Neural cell (in vitro differentiated cells): ENCODE measurements around the gene CTDP1. TPM values are rescaled to one million over a fixed set of nuclear protein-coding genes. Genes with fewer than 3 reads are reported as not detected.

ENCODE experiments used
- H2AFZ ChIP-seq: fragments of 200-600, 300-800 bp; sonication (generic), shearing (Covaris generic); 2 replicates; pipeline ENCODE4 v1.6.0; 2014; ENCODE audit warnings: low read depth, mild to moderate bottlenecking, antibody characterized with exemption, low read length, moderate library complexity
- H3F3A ChIP-seq: fragments of 200-600 bp; shearing (Covaris generic); 2 replicates; pipeline ENCODE4 v1.6.1; 2016; ENCODE audit warnings: mild to moderate bottlenecking, moderate library complexity, mixed read lengths, antibody characterized with exemption, low read length; ENCODE audit not compliant: insufficient read depth, poor library complexity, severe bottlenecking
- H3K27ac ChIP-seq: fragments of 200-600, 300-800 bp; sonication (generic), shearing (Covaris generic); 2 replicates; pipeline ENCODE4 v1.5.1; 2014; ENCODE audit warnings: mild to moderate bottlenecking, low read length, moderate library complexity
- H3K27me3 ChIP-seq: fragments of 300-800, 200-600 bp; sonication (generic), shearing (Covaris generic); 2 replicates; pipeline ENCODE4 v1.6.0; 2014; ENCODE audit warnings: mild to moderate bottlenecking, low read depth, low read length, moderate library complexity; ENCODE audit not compliant: insufficient read depth
- H3K36me3 ChIP-seq: fragments of 300-800, 200-600 bp; sonication (generic), shearing (Covaris generic); 2 replicates; pipeline ENCODE4 v1.5.1; 2014; ENCODE audit warnings: mild to moderate bottlenecking, antibody characterized with exemption, low read length, moderate library complexity; ENCODE audit not compliant: insufficient read depth
- H3K4me2 ChIP-seq: fragments of 300-800, 200-600 bp; sonication (generic), shearing (Covaris generic); 2 replicates; pipeline ENCODE4 v1.6.0; 2014; ENCODE audit warnings: mild to moderate bottlenecking, low read length
- H3K4me3 ChIP-seq: fragments of 300-800, 200-600 bp; sonication (generic), shearing (Covaris generic); 2 replicates; pipeline ENCODE4 v1.5.1; 2014; ENCODE audit warnings: mild to moderate bottlenecking, low read length, moderate library complexity
- H3K79me2 ChIP-seq: fragments of 200-600 bp; shearing (Covaris generic); replicated peaks from 2 replicates; pipeline ENCODE4 v1.6.0; 2014; ENCODE audit warnings: mild to moderate bottlenecking, low read length, moderate library complexity; ENCODE audit not compliant: insufficient read depth
- H3K9ac ChIP-seq: fragments of 300-800, 200-600 bp; sonication (generic), shearing (Covaris generic); 2 replicates; pipeline ENCODE4 v1.6.1; 2016; ENCODE audit warnings: mild to moderate bottlenecking, low read length, mixed read lengths
- H3K9me2 ChIP-seq: fragments of 200-600 bp; shearing (Covaris generic); 2 replicates; pipeline ENCODE4 v1.6.1; 2016; ENCODE audit warnings: mild to moderate bottlenecking, low read length, mixed read lengths; ENCODE audit not compliant: insufficient read depth
- H3K9me3 ChIP-seq: fragments of 200-600, 300-800 bp; sonication (generic), shearing (Covaris generic); 2 replicates; pipeline ENCODE4 v1.6.1; 2016; ENCODE audit warnings: mild to moderate bottlenecking, mixed run types, low read length, moderate library complexity, mixed read lengths
- H4K20me1 ChIP-seq: fragments of 200-600 bp; shearing (Covaris generic); 2 replicates; pipeline ENCODE4 v1.6.1; 2016; ENCODE audit warnings: mild to moderate bottlenecking, mixed run types; ENCODE audit not compliant: insufficient read depth
- EP300 ChIP-seq: fragments of 450-650 bp; conservative IDR thresholded peaks from 2 replicates; pipeline ENCODE4 v1.6.1; 2014; ENCODE audit warnings: antibody characterized with exemption, mild to moderate bottlenecking, moderate library complexity; ENCODE audit not compliant: poor library complexity, severe bottlenecking
- EZH2 ChIP-seq: fragments of 200-600, 300-800 bp; shearing (Covaris generic), sonication (generic); IDR thresholded peaks from 2 replicates; pipeline ENCODE4 v1.6.1; 2014; ENCODE audit warnings: antibody characterized with exemption, low read length, borderline replicate concordance, mild to moderate bottlenecking; ENCODE audit not compliant: insufficient read depth, poor library complexity, severe bottlenecking
- MXI1 ChIP-seq: fragments of 450-650 bp; conservative IDR thresholded peaks from 2 replicates; pipeline ENCODE4 v1.6.1; 2014; ENCODE audit warnings: antibody characterized with exemption, mild to moderate bottlenecking; ENCODE audit not compliant: poor library complexity, severe bottlenecking
- POLR2AphosphoS5 ChIP-seq: IDR thresholded peaks from 2 replicates; pipeline ENCODE4 v1.6.1; 2012
- RAD21 ChIP-seq: fragments of 450-650 bp; conservative IDR thresholded peaks from 2 replicates; pipeline ENCODE4 v1.6.1; 2014; ENCODE audit warnings: antibody characterized with exemption, mild to moderate bottlenecking, moderate library complexity
- SMC3 ChIP-seq: fragments of 450-650 bp; conservative IDR thresholded peaks from 2 replicates; pipeline ENCODE4 v1.6.1; 2014; ENCODE audit warnings: antibody characterized with exemption, mild to moderate bottlenecking, moderate library complexity; ENCODE audit not compliant: poor library complexity
- TAF1 ChIP-seq: IDR thresholded peaks from 2 replicates; pipeline ENCODE4 v1.6.1; 2012; ENCODE audit warnings: low read depth
- polyA plus RNA-seq: library from polyadenylated mRNA; depleted of rRNA; stranded (reverse); fragments of >200 nt; gene quantifications from 2 replicates; pipeline ENCODE4 v1.2.3, GENCODE V29; 2014
- TF ChIP-seq, protein P1 (sequence below): IDR thresholded peaks from 2 replicates; pipeline ENCODE4 v1.6.1; 2012; ENCODE audit warnings: borderline replicate concordance
- TF ChIP-seq, protein P2 (sequence below): fragments of 450-650 bp; IDR thresholded peaks from 2 replicates; pipeline ENCODE4 v1.5.1; 2014; ENCODE audit warnings: antibody characterized with exemption, mild to moderate bottlenecking, moderate library complexity; ENCODE audit not compliant: poor library complexity, severe bottlenecking

The CTDP1 gene
- polyA plus RNA-seq, 1 donor from 2014 or later: 22.3 TPM

DNA sequence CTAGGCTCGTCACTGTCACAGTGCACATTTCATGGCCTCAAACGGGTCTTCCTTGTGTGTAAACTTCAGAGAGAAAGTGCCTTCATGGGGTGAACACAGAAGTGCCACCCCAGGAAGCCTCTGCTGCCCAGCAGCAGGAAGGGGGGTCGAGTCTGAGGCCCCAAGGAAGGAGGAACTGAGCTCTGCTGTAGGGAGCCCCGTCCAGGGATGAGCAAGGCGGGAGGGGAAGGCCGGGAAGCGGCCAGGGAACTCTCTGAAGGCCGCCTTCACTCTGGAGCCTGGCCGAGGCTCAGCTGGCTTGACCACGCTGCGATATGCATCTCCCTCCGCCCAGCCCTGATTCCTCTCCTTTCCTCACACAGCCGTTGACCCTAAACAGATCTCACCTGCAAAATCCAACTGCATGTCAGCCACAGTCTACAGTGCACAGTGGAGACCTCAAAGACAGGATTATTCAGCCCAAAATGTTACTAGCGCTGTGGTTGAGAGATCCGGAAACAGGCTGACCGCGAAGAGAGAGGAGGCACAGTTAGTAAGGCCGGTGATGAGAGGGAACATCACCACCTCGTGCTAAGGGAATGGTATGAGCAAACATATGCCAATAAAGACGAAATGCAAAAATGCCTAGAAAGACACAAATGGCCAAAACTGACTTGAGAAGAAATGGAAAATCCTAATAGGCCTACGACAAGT, 34.2 kb upstream of the CTDP1 start:
- Histone ChIP-seq H3K27me3 (no peaks in the 10 kb centered on the region), H3K79me2 (no peaks in the 10 kb centered on the region), H3K9me3 (no peaks in the 10 kb centered on the region), H3F3A (no peaks in the 10 kb centered on the region), H3K9ac (no peak overlapping the region), H3K9me2 (no peaks in the 10 kb centered on the region), H3K27ac (no peak overlapping the region), H3K4me2 (no peak overlapping the region), H3K36me3 (no peaks in the 10 kb centered on the region), H4K20me1 (no peaks in the 10 kb centered on the region), H2AFZ (no peak overlapping the region), H3K4me3 (no peak overlapping the region)
- TF ChIP-seq EP300 (no peak), RAD21 (no peak), EZH2 (no peak), MXI1 (no peak), POLR2AphosphoS5 (no peak), TAF1 (no peak), SMC3 (no peak)
- TF ChIP-seq, protein P1, sequence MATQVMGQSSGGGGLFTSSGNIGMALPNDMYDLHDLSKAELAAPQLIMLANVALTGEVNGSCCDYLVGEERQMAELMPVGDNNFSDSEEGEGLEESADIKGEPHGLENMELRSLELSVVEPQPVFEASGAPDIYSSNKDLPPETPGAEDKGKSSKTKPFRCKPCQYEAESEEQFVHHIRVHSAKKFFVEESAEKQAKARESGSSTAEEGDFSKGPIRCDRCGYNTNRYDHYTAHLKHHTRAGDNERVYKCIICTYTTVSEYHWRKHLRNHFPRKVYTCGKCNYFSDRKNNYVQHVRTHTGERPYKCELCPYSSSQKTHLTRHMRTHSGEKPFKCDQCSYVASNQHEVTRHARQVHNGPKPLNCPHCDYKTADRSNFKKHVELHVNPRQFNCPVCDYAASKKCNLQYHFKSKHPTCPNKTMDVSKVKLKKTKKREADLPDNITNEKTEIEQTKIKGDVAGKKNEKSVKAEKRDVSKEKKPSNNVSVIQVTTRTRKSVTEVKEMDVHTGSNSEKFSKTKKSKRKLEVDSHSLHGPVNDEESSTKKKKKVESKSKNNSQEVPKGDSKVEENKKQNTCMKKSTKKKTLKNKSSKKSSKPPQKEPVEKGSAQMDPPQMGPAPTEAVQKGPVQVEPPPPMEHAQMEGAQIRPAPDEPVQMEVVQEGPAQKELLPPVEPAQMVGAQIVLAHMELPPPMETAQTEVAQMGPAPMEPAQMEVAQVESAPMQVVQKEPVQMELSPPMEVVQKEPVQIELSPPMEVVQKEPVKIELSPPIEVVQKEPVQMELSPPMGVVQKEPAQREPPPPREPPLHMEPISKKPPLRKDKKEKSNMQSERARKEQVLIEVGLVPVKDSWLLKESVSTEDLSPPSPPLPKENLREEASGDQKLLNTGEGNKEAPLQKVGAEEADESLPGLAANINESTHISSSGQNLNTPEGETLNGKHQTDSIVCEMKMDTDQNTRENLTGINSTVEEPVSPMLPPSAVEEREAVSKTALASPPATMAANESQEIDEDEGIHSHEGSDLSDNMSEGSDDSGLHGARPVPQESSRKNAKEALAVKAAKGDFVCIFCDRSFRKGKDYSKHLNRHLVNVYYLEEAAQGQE: no peak
- TF ChIP-seq, protein P2, sequence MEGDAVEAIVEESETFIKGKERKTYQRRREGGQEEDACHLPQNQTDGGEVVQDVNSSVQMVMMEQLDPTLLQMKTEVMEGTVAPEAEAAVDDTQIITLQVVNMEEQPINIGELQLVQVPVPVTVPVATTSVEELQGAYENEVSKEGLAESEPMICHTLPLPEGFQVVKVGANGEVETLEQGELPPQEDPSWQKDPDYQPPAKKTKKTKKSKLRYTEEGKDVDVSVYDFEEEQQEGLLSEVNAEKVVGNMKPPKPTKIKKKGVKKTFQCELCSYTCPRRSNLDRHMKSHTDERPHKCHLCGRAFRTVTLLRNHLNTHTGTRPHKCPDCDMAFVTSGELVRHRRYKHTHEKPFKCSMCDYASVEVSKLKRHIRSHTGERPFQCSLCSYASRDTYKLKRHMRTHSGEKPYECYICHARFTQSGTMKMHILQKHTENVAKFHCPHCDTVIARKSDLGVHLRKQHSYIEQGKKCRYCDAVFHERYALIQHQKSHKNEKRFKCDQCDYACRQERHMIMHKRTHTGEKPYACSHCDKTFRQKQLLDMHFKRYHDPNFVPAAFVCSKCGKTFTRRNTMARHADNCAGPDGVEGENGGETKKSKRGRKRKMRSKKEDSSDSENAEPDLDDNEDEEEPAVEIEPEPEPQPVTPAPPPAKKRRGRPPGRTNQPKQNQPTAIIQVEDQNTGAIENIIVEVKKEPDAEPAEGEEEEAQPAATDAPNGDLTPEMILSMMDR: no peak

DNA sequence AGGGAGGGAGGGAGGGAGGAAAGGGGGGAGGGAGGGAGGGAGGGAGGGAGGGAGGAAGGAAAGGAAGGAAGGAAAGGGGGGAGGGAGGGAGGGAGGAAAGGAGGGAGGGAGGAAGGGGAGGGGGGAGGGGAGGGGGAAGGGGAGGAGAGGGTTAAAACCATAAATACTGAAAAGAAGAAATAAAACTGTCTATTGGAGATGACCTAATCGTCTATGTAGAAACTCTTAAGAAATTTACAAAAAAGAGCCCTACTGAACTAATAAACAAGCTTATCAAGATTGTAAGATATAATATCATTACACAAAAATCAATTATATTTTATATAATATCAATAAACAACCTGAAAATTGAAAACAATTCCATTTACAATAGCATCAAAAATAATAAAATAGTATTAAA, 32.3 kb upstream of the CTDP1 start:
- TF ChIP-seq TAF1 (no peak), EP300 (no peak), POLR2AphosphoS5 (no peak), EZH2 (no peak), MXI1 (no peak), SMC3 (no peak), RAD21 (no peak)
- TF ChIP-seq, protein P1: no peak
- TF ChIP-seq, protein P2: no peak
- Histone ChIP-seq H3F3A (no peaks in the 10 kb centered on the region), H3K9me3 (no peaks in the 10 kb centered on the region), H3K27me3 (no peaks in the 10 kb centered on the region), H3K79me2 (no peaks in the 10 kb centered on the region), H3K4me2 (no peak overlapping the region), H3K36me3 (no peaks in the 10 kb centered on the region), H3K27ac (no peak overlapping the region), H4K20me1 (no peaks in the 10 kb centered on the region), H3K9ac (no peak overlapping the region), H2AFZ (no peak overlapping the region), H3K4me3 (no peak overlapping the region), H3K9me2 (no peaks in the 10 kb centered on the region)
